ENCODE data around the gene MCC.
A peak's percentile ranks its signal among the peaks of the same experiment; 100 is the strongest.

MCC gene

DNA sequence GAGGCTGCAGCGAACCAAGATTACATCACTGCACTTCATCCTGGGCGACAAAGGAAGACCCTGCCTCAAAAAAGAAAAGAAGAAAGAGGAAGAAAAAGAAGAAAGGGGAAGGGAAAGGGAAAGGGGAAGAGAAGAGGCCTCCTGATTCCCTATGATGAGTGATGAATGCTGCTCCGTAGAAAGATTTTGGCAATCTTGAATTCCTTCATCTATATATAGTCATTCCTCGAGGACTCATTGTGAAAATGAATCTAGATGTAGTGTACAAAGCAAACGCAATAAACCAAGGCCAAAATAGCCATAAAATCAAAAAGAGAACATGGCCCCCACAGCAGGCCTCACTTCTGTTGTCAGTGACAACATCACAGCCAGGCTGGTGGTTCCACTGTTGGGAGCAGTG lies 293.7 kb downstream of the MCC start:
- Histone ChIP-seq H2BK5ac (ENCODE audit: low read length) (no peak overlapping the region), H3K79me1 (ENCODE audit: low read length) (peaks cover 44% of the 10 kb centered on the region), H3K4me2 (ENCODE audit: low read length) (no peak overlapping the region), H2AK5ac (ENCODE audit: low read length) (no peak overlapping the region), H3K4ac (ENCODE audit: low read depth, low read length) (no peak overlapping the region), H3K27ac (ENCODE audit: low read depth, low read length) (no peak overlapping the region), H3K36me3 (ENCODE audit: control insufficient read depth, insufficient read depth, low read length) (peaks cover 3% of the 10 kb centered on the region), H3K18ac (ENCODE audit: low read length) (no peak overlapping the region), H4K8ac (ENCODE audit: low read depth, low read length) (no peak overlapping the region), H2BK15ac (replicated peaks; ENCODE audit: low read depth) (no peak overlapping the region), H3K4me1 (ENCODE audit: control insufficient read depth, low read depth, low read length) (peaks cover 9% of the 10 kb centered on the region), H3K4me3 (ENCODE audit: low read length) (no peak overlapping the region), H3K23ac (ENCODE audit: low read length) (no peak overlapping the region), H4K5ac (ENCODE audit: low read length) (no peak overlapping the region), H3K79me2 (ENCODE audit: control insufficient read depth, insufficient read depth, low read length) (peaks cover 75% of the 10 kb centered on the region), H3K27me3 (ENCODE audit: insufficient read depth, low read length, poor library complexity) (no peaks in the 10 kb centered on the region), H3K56ac (ENCODE audit: low read length) (no peak overlapping the region), H2BK120ac (ENCODE audit: low read depth, low read length) (no peak overlapping the region), H3K9ac (ENCODE audit: low read length) (no peak overlapping the region)
- no peak for DNase-seq
- no CpG with 5 or more reads among the region's 5 CpGs for WGBS (ENCODE audit: extremely low coverage, insufficient coverage, low lambda C conversion rate)

DNA sequence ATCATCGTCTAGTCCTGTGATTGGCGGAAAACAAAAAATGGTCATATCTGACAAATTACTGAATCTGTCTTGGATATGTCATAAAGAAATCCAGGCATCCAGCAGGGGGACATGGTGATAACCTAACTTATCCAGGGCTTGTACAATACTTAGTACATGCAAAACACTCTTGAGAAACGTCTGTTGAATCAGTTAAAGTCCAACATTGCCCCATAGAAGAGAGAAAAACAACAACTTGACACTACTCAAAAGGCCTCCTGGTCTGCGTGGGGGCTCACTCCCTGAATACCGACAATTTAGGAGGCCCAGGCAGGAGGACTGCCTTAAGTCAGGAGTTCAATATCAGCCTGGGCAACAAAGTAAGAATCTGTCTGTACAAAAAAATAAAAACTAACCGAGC lies 294.1 kb downstream of the MCC start:
- peaks cover 3% of the 10 kb centered on the region for H3K36me3 ChIP-seq (ENCODE audit: control insufficient read depth, insufficient read depth, low read length)
- H4K8ac ChIP-seq (ENCODE audit: low read depth, low read length): no peak overlapping the region
- WGBS (ENCODE audit: extremely low coverage, insufficient coverage, low lambda C conversion rate): no CpG with 5 or more reads among the region's 6 CpGs
- H3K4me3 ChIP-seq (ENCODE audit: low read length): no peak overlapping the region
- peaks cover 73% of the 10 kb centered on the region for H3K79me2 ChIP-seq (ENCODE audit: control insufficient read depth, insufficient read depth, low read length)
- H2BK120ac ChIP-seq (ENCODE audit: low read depth, low read length): no peak overlapping the region
- no peak overlapping the region for H2AK5ac ChIP-seq (ENCODE audit: low read length)
- H3K27me3 ChIP-seq (ENCODE audit: insufficient read depth, low read length, poor library complexity): no peaks in the 10 kb centered on the region
- no peak overlapping the region for H4K5ac ChIP-seq (ENCODE audit: low read length)
- no peak overlapping the region for H3K56ac ChIP-seq (ENCODE audit: low read length)
- no peak overlapping the region for H3K4ac ChIP-seq (ENCODE audit: low read depth, low read length)
- peaks cover 7% of the 10 kb centered on the region for H3K4me1 ChIP-seq (ENCODE audit: control insufficient read depth, low read depth, low read length)
- DNase-seq: no peak
- H2BK5ac ChIP-seq (ENCODE audit: low read length): no peak overlapping the region
- no peak overlapping the region for H3K9ac ChIP-seq (ENCODE audit: low read length)
- H3K27ac ChIP-seq (ENCODE audit: low read depth, low read length): no peak overlapping the region
- no peak overlapping the region for H3K18ac ChIP-seq (ENCODE audit: low read length)
- no peak overlapping the region for H3K23ac ChIP-seq (ENCODE audit: low read length)
- H2BK15ac ChIP-seq (replicated peaks; ENCODE audit: low read depth): no peak overlapping the region
- H3K4me2 ChIP-seq (ENCODE audit: low read length): no peak overlapping the region
- peaks cover 44% of the 10 kb centered on the region for H3K79me1 ChIP-seq (ENCODE audit: low read length)

DNA sequence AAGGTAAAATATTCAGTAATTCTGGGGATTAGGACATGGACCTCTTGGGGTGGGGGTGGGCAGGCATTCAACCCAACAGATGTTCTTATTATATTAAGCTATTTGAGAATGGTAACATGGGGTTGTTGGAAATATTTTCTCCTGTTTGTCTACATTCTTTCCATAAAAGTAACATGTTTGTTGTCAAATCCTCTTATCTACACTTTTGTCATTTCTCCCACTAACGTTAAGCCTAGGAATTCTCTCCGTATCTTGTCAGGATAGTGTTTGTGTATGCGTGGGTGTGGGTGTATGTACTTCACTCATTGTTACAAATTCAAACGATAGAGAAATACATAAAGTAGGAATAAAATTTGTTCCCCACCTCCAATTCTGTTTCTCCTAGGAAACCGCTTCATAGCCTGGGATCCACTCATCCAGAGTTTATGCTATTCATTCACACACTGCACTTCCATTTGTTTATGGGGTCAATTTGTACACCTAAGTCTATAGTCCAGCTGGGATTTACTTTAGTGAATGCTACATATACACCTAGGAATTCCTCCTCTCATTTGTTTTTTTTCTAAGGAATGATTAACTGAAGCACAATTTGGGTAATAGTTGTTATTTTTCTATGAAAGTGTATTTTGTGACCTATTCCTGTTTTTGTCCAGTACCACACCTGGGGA lies 294.8 kb downstream of the MCC start:
- H3K79me2 ChIP-seq (ENCODE audit: control insufficient read depth, insufficient read depth, low read length): peaks cover 73% of the 10 kb centered on the region
- WGBS (ENCODE audit: extremely low coverage, insufficient coverage, low lambda C conversion rate): no CpG with 5 or more reads among the region's 5 CpGs

DNA sequence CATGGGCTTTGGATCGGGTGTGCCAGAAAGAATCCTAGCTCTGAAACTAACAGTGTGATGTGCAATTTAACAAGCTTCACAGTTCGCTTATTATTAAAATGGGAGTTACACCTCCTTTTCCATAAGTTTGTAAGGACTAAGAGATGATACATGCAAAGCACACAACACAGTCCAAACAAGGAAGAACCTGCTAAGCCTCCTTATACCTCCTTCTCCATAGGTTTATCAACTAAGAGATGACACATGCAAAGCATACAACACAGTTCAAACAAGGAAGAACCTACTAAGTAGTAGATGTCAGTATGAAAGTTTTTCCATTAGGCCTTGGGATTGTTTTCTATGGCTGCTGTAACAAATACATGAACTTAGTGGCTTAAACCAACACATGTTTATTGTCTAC lies 295.7 kb downstream of the MCC start:
- Histone ChIP-seq H4K5ac (ENCODE audit: low read length) (no peak overlapping the region), H3K18ac (ENCODE audit: low read length) (no peak overlapping the region), H2BK15ac (replicated peaks; ENCODE audit: low read depth) (no peak overlapping the region), H3K23ac (ENCODE audit: low read length) (no peak overlapping the region), H3K79me1 (ENCODE audit: low read length) (peaks cover 45% of the 10 kb centered on the region), H3K4ac (ENCODE audit: low read depth, low read length) (no peak overlapping the region), H3K4me2 (ENCODE audit: low read length) (no peak overlapping the region), H4K8ac (ENCODE audit: low read depth, low read length) (no peak overlapping the region), H3K4me3 (ENCODE audit: low read length) (no peak overlapping the region), H3K9ac (ENCODE audit: low read length) (no peak overlapping the region), H3K79me2 (ENCODE audit: control insufficient read depth, insufficient read depth, low read length) (peaks cover 67% of the 10 kb centered on the region), H2BK120ac (ENCODE audit: low read depth, low read length) (no peak overlapping the region), H2AK5ac (ENCODE audit: low read length) (no peak overlapping the region), H3K27ac (ENCODE audit: low read depth, low read length) (no peak overlapping the region), H3K56ac (ENCODE audit: low read length) (no peak overlapping the region), H3K4me1 (ENCODE audit: control insufficient read depth, low read depth, low read length) (peaks cover 5% of the 10 kb centered on the region), H2BK5ac (ENCODE audit: low read length) (no peak overlapping the region), H3K36me3 (ENCODE audit: control insufficient read depth, insufficient read depth, low read length) (peaks cover 3% of the 10 kb centered on the region), H3K27me3 (ENCODE audit: insufficient read depth, low read length, poor library complexity) (no peaks in the 10 kb centered on the region)
- no peak for DNase-seq
- WGBS (ENCODE audit: extremely low coverage, insufficient coverage, low lambda C conversion rate): no CpG with 5 or more reads among the region's 2 CpGs

More for the DNA sequence above, 294.8 kb downstream of the MCC start:
- Histone ChIP-seq H3K18ac (ENCODE audit: low read length) (no peak overlapping the region), H3K4me3 (ENCODE audit: low read length) (no peak overlapping the region), H3K27ac (ENCODE audit: low read depth, low read length) (no peak overlapping the region), H3K27me3 (ENCODE audit: insufficient read depth, low read length, poor library complexity) (no peaks in the 10 kb centered on the region), H2AK5ac (ENCODE audit: low read length) (no peak overlapping the region), H4K5ac (ENCODE audit: low read length) (no peak overlapping the region), H3K56ac (ENCODE audit: low read length) (no peak overlapping the region), H3K4me1 (ENCODE audit: control insufficient read depth, low read depth, low read length) (peaks cover 7% of the 10 kb centered on the region), H3K4me2 (ENCODE audit: low read length) (no peak overlapping the region), H3K9ac (ENCODE audit: low read length) (no peak overlapping the region), H3K23ac (ENCODE audit: low read length) (no peak overlapping the region), H3K36me3 (ENCODE audit: control insufficient read depth, insufficient read depth, low read length) (peaks cover 3% of the 10 kb centered on the region), H3K4ac (ENCODE audit: low read depth, low read length) (no peak overlapping the region), H2BK5ac (ENCODE audit: low read length) (no peak overlapping the region), H2BK120ac (ENCODE audit: low read depth, low read length) (no peak overlapping the region), H2BK15ac (replicated peaks; ENCODE audit: low read depth) (no peak overlapping the region), H3K79me1 (ENCODE audit: low read length) (peaks cover 49% of the 10 kb centered on the region), H4K8ac (ENCODE audit: low read depth, low read length) (no peak overlapping the region)
- DNase-seq: no peak

DNA sequence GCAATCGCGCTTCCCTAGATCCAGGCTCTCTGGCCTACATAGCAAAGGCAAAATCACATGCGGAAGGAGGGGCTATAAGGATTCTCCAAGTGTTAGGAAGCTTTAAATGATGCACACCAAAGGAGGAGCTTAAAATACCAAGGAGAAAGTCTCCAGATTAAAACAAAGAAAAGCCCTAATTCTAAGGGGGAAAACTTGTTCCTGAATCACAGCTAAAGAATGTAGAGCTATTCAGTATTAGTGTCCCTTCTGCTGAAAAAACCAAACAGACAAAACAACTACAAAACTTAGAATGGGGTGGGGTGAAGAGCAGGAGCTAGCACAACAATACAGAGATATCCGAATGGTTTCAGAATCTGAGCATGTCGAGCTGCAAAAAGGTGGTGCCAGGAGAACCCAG lies 297.9 kb downstream of the MCC start:
- Histone ChIP-seq H2AK5ac (ENCODE audit: low read length) (no peak overlapping the region), H3K4me2 (ENCODE audit: low read length) (no peak overlapping the region), H3K36me3 (ENCODE audit: control insufficient read depth, insufficient read depth, low read length) (no peaks in the 10 kb centered on the region), H3K79me1 (ENCODE audit: low read length) (peaks cover 48% of the 10 kb centered on the region), H4K5ac (ENCODE audit: low read length) (no peak overlapping the region), H2BK5ac (ENCODE audit: low read length) (no peak overlapping the region), H3K4me1 (ENCODE audit: control insufficient read depth, low read depth, low read length) (peaks cover 4% of the 10 kb centered on the region), H3K4ac (ENCODE audit: low read depth, low read length) (no peak overlapping the region), H3K79me2 (ENCODE audit: control insufficient read depth, insufficient read depth, low read length) (peaks cover 67% of the 10 kb centered on the region), H3K9ac (ENCODE audit: low read length) (no peak overlapping the region), H3K23ac (ENCODE audit: low read length) (no peak overlapping the region), H3K18ac (ENCODE audit: low read length) (no peak overlapping the region), H2BK15ac (replicated peaks; ENCODE audit: low read depth) (no peak overlapping the region), H3K27ac (ENCODE audit: low read depth, low read length) (no peak overlapping the region), H3K56ac (ENCODE audit: low read length) (no peak overlapping the region), H3K27me3 (ENCODE audit: insufficient read depth, low read length, poor library complexity) (no peaks in the 10 kb centered on the region), H4K8ac (ENCODE audit: low read depth, low read length) (no peak overlapping the region), H2BK120ac (ENCODE audit: low read depth, low read length) (no peak overlapping the region), H3K4me3 (ENCODE audit: low read length) (no peak overlapping the region)
- no CpG with 5 or more reads among the region's 5 CpGs for WGBS (ENCODE audit: extremely low coverage, insufficient coverage, low lambda C conversion rate)
- peak; percentile 66 for DNase-seq

DNA sequence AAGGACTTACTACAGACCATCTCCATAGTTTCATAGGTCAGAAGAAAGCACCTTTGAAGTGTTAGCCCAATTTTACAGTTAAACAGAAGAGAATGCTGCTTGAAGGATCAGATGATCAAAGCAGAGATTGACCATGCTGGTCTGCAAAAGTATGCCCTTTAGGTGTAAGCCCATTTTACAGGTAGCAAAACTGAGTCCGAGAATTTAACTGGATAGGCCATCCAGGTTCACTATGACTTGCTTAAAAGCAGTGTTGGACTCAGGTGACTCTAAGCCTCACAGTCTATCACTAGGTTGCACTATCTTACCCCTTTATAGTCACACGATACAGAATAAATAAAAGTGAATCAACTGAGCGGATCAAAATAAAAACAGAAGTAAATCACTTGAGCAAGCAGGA lies 299.0 kb downstream of the MCC start:
- H4K8ac ChIP-seq (ENCODE audit: low read depth, low read length): no peak overlapping the region
- no peak overlapping the region for H2BK5ac ChIP-seq (ENCODE audit: low read length)
- peaks cover 4% of the 10 kb centered on the region for H3K4me1 ChIP-seq (ENCODE audit: control insufficient read depth, low read depth, low read length)
- no peaks in the 10 kb centered on the region for H3K27me3 ChIP-seq (ENCODE audit: insufficient read depth, low read length, poor library complexity)
- no peak overlapping the region for H4K5ac ChIP-seq (ENCODE audit: low read length)
- H3K56ac ChIP-seq (ENCODE audit: low read length): no peak overlapping the region
- H2BK15ac ChIP-seq (replicated peaks; ENCODE audit: low read depth): no peak overlapping the region
- no peak overlapping the region for H3K23ac ChIP-seq (ENCODE audit: low read length)
- H3K27ac ChIP-seq (ENCODE audit: low read depth, low read length): no peak overlapping the region
- no CpG with 5 or more reads among the region's 3 CpGs for WGBS (ENCODE audit: extremely low coverage, insufficient coverage, low lambda C conversion rate)
- H3K4ac ChIP-seq (ENCODE audit: low read depth, low read length): no peak overlapping the region
- H3K4me3 ChIP-seq (ENCODE audit: low read length): no peak overlapping the region
- no peak for DNase-seq
- no peak overlapping the region for H3K9ac ChIP-seq (ENCODE audit: low read length)
- H3K4me2 ChIP-seq (ENCODE audit: low read length): no peak overlapping the region
- H3K36me3 ChIP-seq (ENCODE audit: control insufficient read depth, insufficient read depth, low read length): no peaks in the 10 kb centered on the region
- peaks cover 62% of the 10 kb centered on the region for H3K79me2 ChIP-seq (ENCODE audit: control insufficient read depth, insufficient read depth, low read length)
- no peak overlapping the region for H3K18ac ChIP-seq (ENCODE audit: low read length)
- H3K79me1 ChIP-seq (ENCODE audit: low read length): peaks cover 48% of the 10 kb centered on the region
- no peak overlapping the region for H2BK120ac ChIP-seq (ENCODE audit: low read depth, low read length)
- no peak overlapping the region for H2AK5ac ChIP-seq (ENCODE audit: low read length)

Measured in mesendoderm (in vitro differentiated cells).